MG63 (cell line): ENCODE measurements around the gene CELSR3. TPM values are rescaled to one million over a fixed set of nuclear protein-coding genes. Genes with fewer than 3 reads are reported as not detected.

Source experiments
- DNase-seq: peaks from one replicate; pipeline ENCODE4 v3.0.0-alpha.2; 2020
- H3K27me3 ChIP-seq: fragments of 250-450 bp; sonication (Bioruptor Pico); 2 replicates; pipeline ENCODE4 v1.5.1; 2020; ENCODE audit warnings: mild to moderate bottlenecking, moderate library complexity
- H3K36me3 ChIP-seq: fragments of 250-450 bp; sonication (Bioruptor Pico); 2 replicates; pipeline ENCODE4 v1.5.1; 2020; ENCODE audit warnings: mild to moderate bottlenecking, moderate library complexity
- H3K4me3 ChIP-seq: fragments of 250-450 bp; sonication (Bioruptor Pico); 2 replicates; pipeline ENCODE4 v1.5.1; 2020; ENCODE audit warnings: mild to moderate bottlenecking, moderate library complexity
- H3K9me3 ChIP-seq: fragments of 250-450 bp; sonication (Bioruptor Pico); 2 replicates; pipeline ENCODE4 v1.5.1; 2020; ENCODE audit warnings: mild to moderate bottlenecking, moderate library complexity
- total RNA-seq: library from RNA; depleted of rRNA; stranded (reverse); fragments of >200 nt; shearing (Covaris generic); gene quantifications from 2 replicates; pipeline ENCODE4 v1.2.3, GENCODE V29; 2014; ENCODE audit warnings: low replicate concordance

The CELSR3 gene
- total RNA-seq, 1 experiment from 2014 or later = 0.16 TPM

DNA sequence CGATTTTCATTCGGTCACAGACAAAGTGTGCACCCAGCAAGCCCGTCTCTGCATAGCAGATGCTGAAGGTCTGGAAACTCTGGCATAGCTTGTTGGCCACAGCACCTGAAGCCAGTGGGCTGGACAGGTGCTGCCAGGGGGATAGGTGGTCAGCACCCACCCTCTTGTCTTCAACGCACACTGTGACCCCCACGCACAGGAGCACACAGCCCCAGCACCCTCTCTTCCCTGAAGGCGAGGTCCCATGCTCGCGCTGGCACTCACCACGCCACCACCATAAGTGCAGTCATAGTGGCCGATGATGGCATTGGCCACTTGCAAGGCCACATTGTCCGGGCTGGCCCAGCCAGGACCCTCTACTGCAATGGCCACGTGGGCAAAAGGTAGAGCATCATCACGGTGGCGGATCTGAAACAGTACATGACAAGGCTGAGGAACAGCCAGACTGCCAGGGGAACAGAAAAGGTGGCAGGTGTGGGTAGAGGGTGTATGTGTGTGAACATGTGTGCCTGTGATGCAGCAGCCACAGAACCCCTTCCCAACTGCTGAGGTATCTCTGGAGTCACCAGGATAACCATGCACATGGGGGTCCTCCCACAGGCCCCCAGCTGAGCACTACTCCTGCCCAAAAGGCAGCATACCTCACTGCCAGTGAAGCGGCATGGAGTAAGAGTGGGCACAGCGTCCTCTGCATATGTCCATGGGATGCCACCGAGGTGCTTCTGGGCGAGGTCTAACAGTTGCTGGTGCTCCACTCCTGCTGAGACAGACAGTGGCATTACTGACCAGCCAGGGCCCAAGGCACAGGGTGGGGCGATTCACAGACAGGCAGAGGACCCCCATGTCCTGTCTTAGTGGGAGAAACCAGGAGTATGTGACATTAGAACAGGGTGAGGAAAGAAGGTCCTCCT is 61.7 kb downstream of the CELSR3 start:
- H3K4me3 ChIP-seq = no peak overlapping the region
- H3K9me3 ChIP-seq = no peaks in the 10 kb centered on the region
- H3K27me3 ChIP-seq = no peaks in the 10 kb centered on the region
- peaks cover 32% of the 10 kb centered on the region for H3K36me3 ChIP-seq
- DNase-seq = no peak

DNA sequence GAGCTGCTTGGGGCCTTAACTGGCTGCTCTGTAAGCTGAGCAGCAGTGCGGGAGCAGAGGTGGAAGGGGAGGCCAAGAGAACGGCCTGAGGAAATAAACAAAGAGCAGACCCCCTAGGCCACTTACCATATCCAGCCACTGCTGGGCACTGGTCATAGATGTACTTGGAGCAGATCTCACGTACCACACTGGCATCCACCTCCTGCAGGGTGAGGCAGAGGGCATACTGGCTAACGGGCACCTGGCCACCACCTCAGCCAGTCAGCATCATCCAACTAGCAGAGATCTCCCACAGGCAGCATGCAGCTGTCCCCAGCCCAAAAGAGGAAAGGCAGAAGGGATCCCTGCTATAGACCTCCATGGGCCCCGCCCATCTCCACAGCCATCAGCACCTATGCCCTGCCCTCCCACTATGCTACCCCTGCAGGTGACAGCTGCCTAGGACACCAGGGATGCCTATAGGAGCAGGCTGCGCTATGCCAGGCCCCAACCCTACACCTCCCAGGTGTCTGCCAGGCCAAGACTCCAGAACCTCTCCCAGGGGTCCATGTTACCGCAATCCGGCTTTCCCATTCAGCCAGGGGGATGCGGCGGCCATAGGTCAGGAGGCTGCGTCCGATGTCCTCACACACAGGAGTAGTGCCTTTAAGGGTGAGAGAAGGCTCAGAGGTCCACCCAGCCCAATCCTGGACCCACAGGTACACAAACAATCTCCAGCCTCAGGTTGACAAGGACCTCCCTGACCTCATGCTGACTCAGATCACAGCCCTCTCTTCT is 63.0 kb downstream of the CELSR3 start:
- no peaks in the 10 kb centered on the region for H3K27me3 ChIP-seq
- H3K36me3 ChIP-seq = peaks cover 22% of the 10 kb centered on the region
- H3K4me3 ChIP-seq = no peak overlapping the region
- DNase-seq = no peak
- H3K9me3 ChIP-seq = no peaks in the 10 kb centered on the region

DNA sequence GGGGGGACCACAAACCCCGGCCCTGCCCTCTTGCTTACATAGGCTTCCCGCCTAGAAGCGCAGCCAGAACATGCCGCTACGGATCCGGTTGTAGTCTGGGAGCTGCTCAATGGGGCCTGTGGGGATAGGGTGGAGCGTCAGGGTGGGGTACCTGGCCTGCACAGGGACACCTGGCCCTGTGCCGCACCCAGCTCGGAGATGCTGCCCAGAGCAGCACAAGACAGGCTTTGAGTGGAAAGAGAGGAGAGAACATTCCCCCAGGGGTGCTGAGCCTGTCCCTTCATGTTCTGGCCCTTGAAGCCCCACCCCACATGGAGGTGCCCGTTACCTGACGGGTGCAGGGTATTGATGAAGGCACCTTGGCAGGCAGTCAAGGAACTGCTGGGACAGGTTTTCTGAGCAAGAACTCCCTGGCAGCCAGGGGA is 63.6 kb downstream of the CELSR3 start:
- Histone ChIP-seq H3K36me3 (peaks cover 22% of the 10 kb centered on the region), H3K27me3 (no peaks in the 10 kb centered on the region), H3K4me3 (no peak overlapping the region), H3K9me3 (no peaks in the 10 kb centered on the region)
- DNase-seq = no peak

DNA sequence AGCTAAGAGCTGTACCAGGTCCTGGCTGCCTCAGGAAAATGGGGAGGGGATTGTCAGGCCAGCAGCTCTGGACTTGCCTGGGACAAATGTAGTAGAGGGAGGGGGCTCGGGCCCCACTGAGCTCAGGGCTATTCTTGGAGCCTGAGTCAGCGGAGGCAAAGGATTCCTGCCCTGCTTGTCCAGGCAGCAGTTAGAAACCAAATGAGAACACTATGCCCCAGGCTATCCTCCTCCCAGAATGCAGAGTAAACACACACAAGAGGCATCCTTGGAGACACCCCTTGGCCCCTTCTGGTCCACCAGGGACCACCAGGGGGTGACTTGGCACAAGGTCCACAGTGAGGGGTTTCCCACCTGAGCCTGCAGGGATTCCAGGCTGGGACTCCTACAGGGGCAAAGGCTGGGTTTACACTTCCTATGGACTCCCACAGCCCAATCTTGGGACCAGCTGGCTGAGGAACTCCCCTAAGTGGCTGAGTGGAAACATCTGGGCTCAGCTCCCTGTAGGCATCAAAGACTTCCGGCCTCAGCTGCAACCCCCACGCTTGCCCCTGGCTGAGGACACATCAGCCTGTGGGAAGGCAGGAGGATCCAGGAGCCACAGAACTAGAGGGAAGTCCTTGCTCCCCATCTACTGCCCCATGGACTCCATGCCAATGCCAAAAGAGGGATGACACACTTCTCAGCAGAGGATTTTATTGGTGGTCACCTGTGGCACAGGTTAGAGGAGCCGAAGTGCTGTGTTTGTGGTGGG is 64.2 kb downstream of the CELSR3 start:
- peak; percentile 83 for DNase-seq
- H3K36me3 ChIP-seq = peaks cover 22% of the 10 kb centered on the region
- H3K27me3 ChIP-seq = no peaks in the 10 kb centered on the region
- H3K9me3 ChIP-seq = no peaks in the 10 kb centered on the region
- H3K4me3 ChIP-seq = no peak overlapping the region

DNA sequence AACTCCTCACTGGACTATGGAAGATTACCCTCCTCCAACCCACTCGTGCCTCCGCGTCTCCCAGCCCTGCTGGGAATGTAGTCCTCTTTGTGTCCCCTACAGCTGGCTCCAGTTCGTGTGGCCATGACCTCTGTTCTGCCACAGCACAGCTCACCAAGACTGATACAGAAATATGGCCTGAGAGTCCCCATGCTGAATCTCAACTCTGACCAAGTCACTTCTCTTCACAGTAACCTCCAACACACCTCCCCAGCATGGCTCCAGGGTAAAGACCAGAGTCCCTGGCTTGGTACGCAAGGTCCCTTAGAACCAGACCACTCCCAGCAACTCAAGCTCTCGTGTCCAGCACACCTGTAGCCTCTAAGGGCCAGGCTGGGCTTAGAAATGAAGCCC is 65.3 kb downstream of the CELSR3 start:
- Histone ChIP-seq H3K36me3 (peaks cover 17% of the 10 kb centered on the region), H3K9me3 (no peaks in the 10 kb centered on the region), H3K4me3 (no peak overlapping the region)

DNA sequence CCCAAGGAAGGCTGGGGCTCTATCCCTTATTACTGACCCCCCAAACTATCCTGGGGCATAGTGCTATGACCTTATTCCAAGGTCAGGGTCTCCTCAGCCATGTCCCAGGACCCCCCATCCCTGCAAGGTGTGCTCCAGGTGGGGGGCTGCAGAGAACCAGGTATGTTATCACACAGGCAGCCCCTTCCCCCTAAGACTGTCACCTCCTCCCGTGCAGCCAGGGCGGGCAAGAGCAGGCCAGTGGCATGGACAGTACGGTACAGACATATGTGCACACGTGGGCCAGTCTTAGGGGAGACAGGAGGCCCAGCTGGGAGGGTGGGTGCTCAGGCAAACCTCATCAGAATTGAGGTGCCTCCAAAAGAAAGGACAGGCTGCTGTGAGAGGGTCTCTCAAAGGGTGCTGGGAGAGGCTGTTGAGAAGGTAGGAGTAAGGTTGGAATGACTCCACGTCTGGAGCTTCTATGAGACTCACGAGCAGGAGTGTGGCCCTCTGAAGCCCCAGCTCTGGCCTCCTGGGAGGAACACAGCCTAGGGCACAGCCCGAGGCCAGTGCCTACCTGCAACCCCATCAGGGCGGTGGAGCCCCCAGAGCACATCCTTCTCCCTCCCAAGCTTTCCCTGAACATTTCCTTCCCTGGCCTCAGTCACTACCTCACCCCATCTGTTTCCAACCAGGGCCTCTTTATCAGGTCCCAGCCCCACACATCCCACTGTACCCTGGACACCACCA is 65.8 kb downstream of the CELSR3 start:
- H3K27me3 ChIP-seq = no peaks in the 10 kb centered on the region
- H3K36me3 ChIP-seq = peaks cover 17% of the 10 kb centered on the region
- no peak for DNase-seq
- no peaks in the 10 kb centered on the region for H3K9me3 ChIP-seq
- no peak overlapping the region for H3K4me3 ChIP-seq

More for the DNA sequence above, 65.3 kb downstream of the CELSR3 start:
- H3K27me3 ChIP-seq = no peaks in the 10 kb centered on the region
- no peak for DNase-seq

DNA sequence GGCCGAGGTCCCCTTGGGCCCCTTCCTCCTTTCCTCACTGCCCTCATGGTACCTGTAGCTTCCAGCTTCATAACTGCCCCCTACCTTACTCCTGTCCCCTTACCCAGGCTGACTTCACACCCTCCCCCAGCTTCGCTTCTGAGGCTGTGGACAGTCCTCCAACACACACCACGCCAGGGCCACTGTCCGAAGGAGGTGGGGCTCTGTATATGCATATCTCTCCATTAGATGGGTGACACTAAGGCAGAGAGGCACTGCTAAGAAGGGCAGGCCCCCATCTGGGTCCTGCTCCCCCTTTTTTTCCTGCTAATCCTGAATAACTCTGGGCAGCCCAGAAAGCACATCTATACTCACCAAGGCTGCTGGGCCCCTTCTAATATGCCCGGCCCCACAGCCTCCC is 66.5 kb downstream of the CELSR3 start:
- DNase-seq = no peak

DNA sequence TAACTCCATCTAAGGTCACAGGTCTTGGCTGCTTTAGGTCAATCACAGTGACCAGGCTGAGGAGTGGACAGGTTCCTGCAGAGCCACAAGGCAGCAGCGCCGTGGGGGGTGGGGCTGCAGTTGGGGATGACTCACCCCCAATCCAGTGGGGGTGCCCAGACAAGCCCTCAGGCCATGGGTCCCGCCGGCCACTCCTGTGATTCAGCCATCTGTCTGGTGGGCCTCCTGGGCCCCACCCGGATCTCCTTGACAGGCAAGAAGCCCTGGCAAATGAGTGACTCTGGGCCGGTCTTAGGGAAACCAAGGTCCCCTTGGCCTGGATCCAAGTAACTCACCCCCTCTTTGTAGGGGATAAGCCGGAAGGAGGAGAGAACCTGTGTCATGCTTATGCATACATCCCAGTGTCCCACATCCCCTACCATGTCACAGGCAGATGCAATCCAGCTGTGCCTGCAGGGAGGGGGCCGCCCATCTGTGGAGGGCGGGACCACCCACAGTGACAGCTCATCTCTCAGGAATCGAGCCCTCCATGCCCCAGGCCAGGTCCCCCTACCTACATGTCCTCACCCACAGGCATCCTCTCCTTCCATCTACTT is 67.1 kb downstream of the CELSR3 start:
- no peaks in the 10 kb centered on the region for H3K9me3 ChIP-seq
- H3K4me3 ChIP-seq = no peak overlapping the region
- peaks cover 17% of the 10 kb centered on the region for H3K36me3 ChIP-seq
- H3K27me3 ChIP-seq = no peaks in the 10 kb centered on the region
- DNase-seq = peak; percentile 75

More for the DNA sequence above, 66.5 kb downstream of the CELSR3 start:
- no peaks in the 10 kb centered on the region for H3K27me3 ChIP-seq
- no peak overlapping the region for H3K4me3 ChIP-seq
- peaks cover 17% of the 10 kb centered on the region for H3K36me3 ChIP-seq
- H3K9me3 ChIP-seq = no peaks in the 10 kb centered on the region

DNA sequence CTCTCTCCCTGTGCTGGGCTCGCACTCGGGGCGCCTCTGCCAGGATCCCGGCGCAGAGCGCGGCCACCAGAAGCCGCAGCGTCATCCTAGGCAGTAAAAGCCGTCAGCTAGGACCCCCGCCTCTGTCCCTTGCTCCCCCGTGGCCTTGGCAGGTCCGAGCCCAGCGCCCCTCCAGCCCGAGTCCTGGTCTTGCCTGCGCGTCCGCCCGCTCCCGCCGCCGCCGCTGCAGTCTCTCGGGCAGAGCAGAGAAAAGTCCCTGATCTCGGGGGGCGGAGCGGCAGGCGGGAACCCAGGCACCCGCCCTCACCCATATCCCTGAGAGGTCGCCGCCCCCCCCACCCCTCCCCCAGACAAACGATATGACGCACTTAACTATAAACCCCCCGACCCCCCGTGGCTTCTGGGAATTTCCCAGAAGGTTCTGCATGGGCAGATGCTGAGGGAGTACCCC is 67.6 kb downstream of the CELSR3 start, which contains the start of gene COL7A1:
Gene COL7A1 (minus strand): TSS at position 255 of the 451 bp plus-strand sequence. CDS start 170 bp downstream, at position 85.
- no peaks in the 10 kb centered on the region for H3K9me3 ChIP-seq
- H3K36me3 ChIP-seq = peaks cover 14% of the 10 kb centered on the region
- no peak for DNase-seq
- no peaks in the 10 kb centered on the region for H3K27me3 ChIP-seq
- no peak within 1 kb of the TSS for H3K4me3 ChIP-seq

DNA sequence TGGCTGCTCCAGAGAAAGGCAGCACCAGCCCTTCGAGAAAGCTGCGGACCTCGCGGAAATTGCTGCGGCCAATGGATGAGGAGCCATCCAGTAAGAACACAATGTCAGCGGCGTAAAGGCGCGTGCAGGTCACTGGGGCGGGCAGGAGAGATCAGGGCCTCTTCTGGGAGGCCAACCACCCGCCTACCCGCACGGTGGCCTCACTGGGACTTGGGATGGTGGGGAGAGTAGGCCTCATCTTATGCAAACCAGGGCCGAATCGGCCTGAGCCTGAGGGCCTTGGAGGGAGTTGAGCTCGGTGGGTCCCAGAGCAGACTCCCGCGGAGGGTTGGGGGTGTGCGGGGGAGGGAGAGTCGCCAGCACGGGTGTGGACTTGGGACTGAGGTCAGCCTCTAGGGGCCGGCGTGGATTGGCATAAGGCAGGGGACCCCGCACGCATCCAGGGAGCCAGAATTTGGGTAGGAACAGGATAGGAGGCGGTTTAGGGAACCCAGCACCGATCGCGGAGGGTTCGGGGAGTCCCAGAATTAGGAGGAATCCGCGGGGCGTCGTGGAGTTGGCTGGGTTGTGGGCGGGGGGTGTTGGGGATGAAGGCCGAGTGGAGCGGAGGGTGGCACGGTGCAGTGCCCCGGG is 68.2 kb downstream of the CELSR3 start:
- peaks cover 13% of the 10 kb centered on the region for H3K36me3 ChIP-seq
- no peaks in the 10 kb centered on the region for H3K27me3 ChIP-seq
- DNase-seq = no peak
- H3K4me3 ChIP-seq = no peak overlapping the region
- no peaks in the 10 kb centered on the region for H3K9me3 ChIP-seq

DNA sequence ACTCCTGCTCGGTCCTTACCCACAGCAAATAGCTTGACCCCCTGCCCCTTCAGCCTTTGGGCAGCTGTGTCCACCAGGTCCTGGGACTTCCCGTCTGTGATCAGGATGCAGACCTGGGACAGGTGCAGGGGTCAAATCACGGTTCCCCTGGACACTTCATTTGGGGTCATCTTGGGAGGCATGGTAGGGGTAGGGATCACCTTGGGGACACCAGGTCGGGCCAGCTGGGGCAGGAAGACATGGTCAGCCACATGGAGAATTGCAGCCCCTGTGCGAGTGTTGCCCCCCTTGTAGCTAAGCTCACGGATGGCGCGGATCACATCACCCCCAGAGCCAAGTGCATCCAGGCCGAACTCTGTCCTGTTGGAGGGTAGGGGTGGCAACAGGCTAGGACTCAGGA is 69.3 kb downstream of the CELSR3 start:
- H3K36me3 ChIP-seq = peaks cover 9% of the 10 kb centered on the region
- no peaks in the 10 kb centered on the region for H3K9me3 ChIP-seq
- no peak for DNase-seq
- H3K4me3 ChIP-seq = no peak overlapping the region
- no peaks in the 10 kb centered on the region for H3K27me3 ChIP-seq

DNA sequence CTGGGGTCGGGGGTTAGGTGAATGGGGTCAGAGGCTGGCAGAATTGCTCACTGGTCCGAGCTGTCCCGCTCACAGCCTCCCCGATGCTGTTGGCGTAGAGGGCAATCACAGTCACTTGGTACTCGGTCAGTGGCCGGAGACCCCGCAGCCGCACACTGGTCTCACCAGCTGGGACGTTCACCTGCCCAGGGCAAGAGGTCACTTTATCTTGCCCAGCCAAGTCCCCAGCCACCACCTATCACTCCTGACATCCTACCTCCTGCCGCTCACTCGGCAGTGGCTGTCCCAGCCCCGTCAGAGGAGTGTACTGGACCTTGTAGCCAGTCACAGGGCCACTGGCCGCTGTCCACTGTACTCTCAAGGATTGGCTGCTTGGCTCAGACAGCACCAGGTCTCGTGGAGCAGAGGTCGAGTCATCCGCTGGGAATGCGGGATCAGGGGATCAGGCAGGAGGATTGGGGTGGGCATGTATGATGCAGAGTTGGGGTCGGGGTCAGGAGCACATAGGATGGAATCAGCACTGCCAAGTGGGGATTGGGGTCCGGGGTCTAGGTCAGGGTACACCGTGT is 70.1 kb downstream of the CELSR3 start:
- no peak for DNase-seq
- Histone ChIP-seq H3K9me3 (no peaks in the 10 kb centered on the region), H3K27me3 (no peaks in the 10 kb centered on the region), H3K36me3 (peaks cover 3% of the 10 kb centered on the region), H3K4me3 (no peak overlapping the region)

DNA sequence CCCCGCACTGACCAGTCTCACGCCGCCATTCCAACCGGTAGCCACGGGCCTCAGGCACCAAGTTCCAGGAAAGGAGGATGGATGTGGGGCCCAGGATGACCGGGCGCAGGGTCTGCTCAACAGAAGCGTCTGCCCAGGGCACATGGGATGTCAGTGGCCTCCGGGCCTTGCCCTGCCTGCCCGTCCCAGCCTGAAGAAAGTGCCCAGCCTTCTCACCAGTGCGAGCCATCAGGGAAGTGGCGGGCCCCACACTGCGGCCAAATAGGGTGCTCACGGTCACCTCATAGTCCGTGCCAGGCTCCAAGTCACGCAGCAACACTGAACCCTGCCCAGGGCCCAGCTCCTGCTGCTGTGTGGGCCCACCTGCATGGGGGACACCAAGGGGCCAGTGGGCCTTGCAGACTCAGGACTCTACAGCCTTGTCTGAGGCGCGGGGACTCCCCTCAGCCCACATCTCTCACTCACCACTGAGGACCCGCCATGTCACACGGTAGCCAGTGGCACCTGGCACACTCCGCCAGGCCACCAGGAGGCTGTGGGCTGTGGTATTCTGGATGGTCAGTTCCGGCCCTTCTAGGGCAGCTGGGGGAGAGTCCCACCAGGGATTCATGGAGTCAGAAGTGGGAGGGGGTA is 70.7 kb downstream of the CELSR3 start:
- no peaks in the 10 kb centered on the region for H3K27me3 ChIP-seq
- no peaks in the 10 kb centered on the region for H3K9me3 ChIP-seq
- DNase-seq = no peak
- H3K4me3 ChIP-seq = no peak overlapping the region
- no peaks in the 10 kb centered on the region for H3K36me3 ChIP-seq

DNA sequence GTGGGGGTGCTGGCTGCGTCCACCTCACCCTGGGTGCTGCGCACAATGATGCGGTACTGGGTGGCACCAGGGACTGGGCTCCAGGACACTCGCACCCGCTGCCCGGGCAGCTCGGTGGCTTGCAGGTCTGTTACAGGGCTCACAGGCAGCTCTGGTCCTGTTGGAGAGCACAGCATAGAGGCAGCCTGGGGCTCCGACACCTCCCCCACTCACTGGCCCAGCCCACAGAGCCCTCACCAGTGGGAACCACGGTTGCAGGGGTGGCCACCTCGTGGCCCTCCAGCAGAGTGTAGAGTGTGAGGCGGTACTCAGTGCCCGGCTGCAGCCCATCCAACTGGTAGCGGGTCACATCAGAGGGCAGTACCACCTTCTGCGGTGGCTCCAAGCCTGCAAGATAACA is 71.2 kb downstream of the CELSR3 start:
- Histone ChIP-seq H3K4me3 (no peak overlapping the region), H3K27me3 (no peaks in the 10 kb centered on the region), H3K36me3 (no peaks in the 10 kb centered on the region), H3K9me3 (no peaks in the 10 kb centered on the region)
- DNase-seq = no peak

DNA sequence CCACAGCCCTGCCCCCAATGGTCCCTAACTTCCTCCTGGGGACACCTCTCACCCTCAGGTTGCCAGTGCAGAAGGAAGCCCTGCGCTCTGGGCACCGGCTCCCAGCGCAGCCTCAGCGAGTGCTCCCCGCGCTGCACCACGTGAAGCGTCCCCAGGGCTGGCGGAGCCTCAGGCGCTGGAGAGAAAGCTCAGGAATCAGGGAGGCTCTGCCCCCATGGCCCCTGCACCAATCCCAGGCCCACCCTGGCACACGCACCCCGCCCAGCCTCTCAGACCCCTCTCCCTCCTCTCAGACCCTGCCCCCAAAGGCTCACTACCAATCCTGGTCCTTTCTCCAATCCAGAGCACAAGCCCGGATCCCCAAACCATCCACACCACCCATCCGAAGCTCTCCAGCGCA is 74.5 kb downstream of the CELSR3 start:
- Histone ChIP-seq H3K4me3 (no peak overlapping the region), H3K36me3 (no peaks in the 10 kb centered on the region), H3K27me3 (no peaks in the 10 kb centered on the region), H3K9me3 (no peaks in the 10 kb centered on the region)
- no peak for DNase-seq
